Neural crest cell (in vitro differentiated cells): ENCODE data around the gene SORL1-AS1.

Source experiments
- DNase-seq: peaks from one replicate; pipeline ENCODE4 v3.0.0; 2021; ENCODE audit warnings: low read depth, mixed read lengths, low spot score
- H3K27ac Mint-ChIP-seq: one replicate; pipeline ENCODE4 v1.8.0; 2021; ENCODE audit warnings: mild to moderate bottlenecking, mixed read lengths; ENCODE audit not compliant: unreplicated experiment
- H3K27me3 Mint-ChIP-seq: 2 replicates; pipeline ENCODE4 v1.8.0; 2021; ENCODE audit warnings: low read depth, mild to moderate bottlenecking, mixed read lengths
- H3K36me3 Mint-ChIP-seq: 2 replicates; pipeline ENCODE4 v1.8.0; 2021; ENCODE audit warnings: low read depth, mild to moderate bottlenecking, mixed read lengths
- H3K4me1 Mint-ChIP-seq: 2 replicates; pipeline ENCODE4 v1.8.0; 2021; ENCODE audit warnings: mixed read lengths
- H3K4me3 Mint-ChIP-seq: one replicate; pipeline ENCODE4 v1.8.0; 2021; ENCODE audit warnings: mild to moderate bottlenecking, mixed read lengths
- H3K9me3 Mint-ChIP-seq: 2 replicates; pipeline ENCODE4 v1.8.0; 2021; ENCODE audit warnings: mixed read lengths
- CTCF ChIP-seq: fragments of 200-600 bp; sonication (generic); conservative IDR thresholded peaks from 2 replicates; pipeline ENCODE4 v1.5.0; 2021; ENCODE audit warnings: antibody characterized with exemption, mild to moderate bottlenecking

SORL1-AS1 gene

GRCh38 chr11:121467471-121467870 lies 14.7 kb upstream of the SORL1-AS1 start:
- H3K27ac Mint-ChIP-seq = no peak overlapping the region
- H3K36me3 Mint-ChIP-seq = peaks cover 3% of the 10 kb centered on the region
- DNase-seq = no peak
- no peaks in the 10 kb centered on the region for H3K27me3 Mint-ChIP-seq
- no peaks in the 10 kb centered on the region for H3K9me3 Mint-ChIP-seq
- H3K4me3 Mint-ChIP-seq = no peak overlapping the region
- TF ChIP-seq CTCF = no peak
- H3K4me1 Mint-ChIP-seq = peaks cover 14% of the 10 kb centered on the region

GRCh38 chr11:121466063-121466794 lies 13.5 kb upstream of the SORL1-AS1 start:
- Mint-ChIP-seq H3K4me3 (no peak overlapping the region), H3K27ac (peak overlapping the region; percentile 82), H3K9me3 (no peaks in the 10 kb centered on the region), H3K36me3 (peaks cover 3% of the 10 kb centered on the region), H3K4me1 (peaks cover 14% of the 10 kb centered on the region), H3K27me3 (no peaks in the 10 kb centered on the region)
- DNase-seq = peak; percentile 20
- TF ChIP-seq CTCF = no peak

- H3K4me3 Mint-ChIP-seq = no peak overlapping the region
- no peak for DNase-seq
- H3K27me3 Mint-ChIP-seq = no peaks in the 10 kb centered on the region
- TF ChIP-seq CTCF = no peak
- no peak overlapping the region for H3K27ac Mint-ChIP-seq
- H3K4me1 Mint-ChIP-seq = peaks cover 14% of the 10 kb centered on the region
- no peaks in the 10 kb centered on the region for H3K9me3 Mint-ChIP-seq
- peaks cover 3% of the 10 kb centered on the region for H3K36me3 Mint-ChIP-seq
Observed at GRCh38 chr11:121465709-121466062, 12.9 kb upstream of the SORL1-AS1 start.

- no peak overlapping the region for H3K27ac Mint-ChIP-seq
- H3K4me1 Mint-ChIP-seq = peaks cover 14% of the 10 kb centered on the region
- DNase-seq = no peak
- no peak overlapping the region for H3K4me3 Mint-ChIP-seq
- no peaks in the 10 kb centered on the region for H3K9me3 Mint-ChIP-seq
- no peak for TF ChIP-seq CTCF
- H3K36me3 Mint-ChIP-seq = no peaks in the 10 kb centered on the region
- no peaks in the 10 kb centered on the region for H3K27me3 Mint-ChIP-seq
Observed at GRCh38 chr11:121464352-121464946, 11.7 kb upstream of the SORL1-AS1 start.

GRCh38 chr11:121463689-121464335 lies 11.0 kb upstream of the SORL1-AS1 start:
- Mint-ChIP-seq H3K27me3 (no peaks in the 10 kb centered on the region), H3K27ac (no peak overlapping the region)
- TF ChIP-seq CTCF = no peak

More at GRCh38 chr11:121463689-121464335, 11.0 kb upstream of the SORL1-AS1 start:
- H3K4me3 Mint-ChIP-seq = no peak overlapping the region
- no peak for DNase-seq
- H3K36me3 Mint-ChIP-seq = no peaks in the 10 kb centered on the region
- H3K4me1 Mint-ChIP-seq = peaks cover 14% of the 10 kb centered on the region
- H3K9me3 Mint-ChIP-seq = no peaks in the 10 kb centered on the region
